ENCODE measurements around the gene LBR. TPM values are rescaled to one million over a fixed set of nuclear protein-coding genes. Genes with fewer than 3 reads are reported as not detected.

The LBR gene
- total RNA-seq, 1 donor from 2014 or later = 56.4 TPM

GRCh38 chr1:225362805-225363204 lies 65.0 kb downstream of the LBR start:
- ATAC-seq (no peak), DNase-seq (no peak)
- Histone ChIP-seq H3K4me1 (no peaks in the 10 kb centered on the region), H3K27ac (no peak overlapping the region), H3K9me3 (no peaks in the 10 kb centered on the region), H3K4me3 (no peak overlapping the region), H3K27me3 (ENCODE audit: low read depth) (no peaks in the 10 kb centered on the region), H3K36me3 (no peaks in the 10 kb centered on the region)
- intact Hi-C loops (cut with DNase I) = no loop called here
- no peak for TF ChIP-seq CTCF (IDR thresholded peaks at IDR 0.05)

GRCh38 chr1:225361176-225361575 lies 66.7 kb downstream of the LBR start:
- no peak for ATAC-seq
- H3K27me3 ChIP-seq (ENCODE audit: low read depth) = no peaks in the 10 kb centered on the region
- no peak overlapping the region for H3K4me3 ChIP-seq
- TF ChIP-seq CTCF (IDR thresholded peaks at IDR 0.05) = no peak
- intact Hi-C loops (cut with DNase I) = no loop called here
- no peaks in the 10 kb centered on the region for H3K9me3 ChIP-seq
- H3K36me3 ChIP-seq = no peaks in the 10 kb centered on the region
- H3K27ac ChIP-seq = no peak overlapping the region
- DNase-seq = no peak
- no peaks in the 10 kb centered on the region for H3K4me1 ChIP-seq

GRCh38 chr1:225360119-225360518 lies 67.7 kb downstream of the LBR start:
- H3K4me3 ChIP-seq = no peak overlapping the region
- no peaks in the 10 kb centered on the region for H3K4me1 ChIP-seq
- H3K36me3 ChIP-seq = no peaks in the 10 kb centered on the region
- ATAC-seq = no peak
- no peaks in the 10 kb centered on the region for H3K27me3 ChIP-seq (ENCODE audit: low read depth)
- no peaks in the 10 kb centered on the region for H3K9me3 ChIP-seq
- no peak for TF ChIP-seq CTCF (IDR thresholded peaks at IDR 0.05)
- no peak for DNase-seq
- intact Hi-C loops (cut with DNase I) = no loop called here
- H3K27ac ChIP-seq = no peak overlapping the region

DNA sequence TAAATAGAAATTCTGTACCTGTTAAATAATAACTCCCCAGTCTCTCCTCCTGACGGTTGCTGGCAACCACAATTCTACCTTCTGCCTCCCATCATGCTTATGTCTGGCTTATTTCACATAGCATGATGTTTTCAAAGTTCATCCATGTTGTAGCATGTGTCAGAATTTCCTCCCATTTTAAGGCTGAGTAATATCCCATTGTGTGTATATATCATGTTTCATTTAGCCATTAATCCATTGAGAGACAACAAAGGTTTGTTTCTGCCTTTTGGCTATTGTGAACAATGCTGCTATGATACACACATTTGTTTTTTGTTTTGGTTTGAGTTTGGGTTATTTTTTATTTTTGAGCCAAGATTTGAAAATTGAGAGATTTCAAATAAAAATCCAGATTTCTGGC lies 72.0 kb downstream of the LBR start:
- ATAC-seq (no peak), DNase-seq (no peak)
- Histone ChIP-seq H3K4me1 (no peaks in the 10 kb centered on the region), H3K27me3 (ENCODE audit: low read depth) (no peaks in the 10 kb centered on the region), H3K9me3 (no peaks in the 10 kb centered on the region), H3K27ac (no peak overlapping the region), H3K36me3 (no peaks in the 10 kb centered on the region), H3K4me3 (no peak overlapping the region)
- no peak for TF ChIP-seq CTCF (IDR thresholded peaks at IDR 0.05)
- intact Hi-C loops (cut with DNase I) = no loop called here

- Histone ChIP-seq H3K4me3 (no peak overlapping the region), H3K9me3 (no peaks in the 10 kb centered on the region), H3K4me1 (no peaks in the 10 kb centered on the region), H3K27me3 (ENCODE audit: low read depth) (no peaks in the 10 kb centered on the region), H3K36me3 (no peaks in the 10 kb centered on the region), H3K27ac (no peak overlapping the region)
- DNase-seq (no peak), ATAC-seq (no peak)
- intact Hi-C loops (cut with DNase I) = no loop called here
- no peak for TF ChIP-seq CTCF (IDR thresholded peaks at IDR 0.05)
These were observed 72.9 kb downstream of the LBR start for GRCh38 chr1:225354906-225355305.

Other genes with a start within 250 kb of the LBR start
- gene ENAH, start 225.1 kb upstream of the LBR start, total RNA-seq = 51.4 TPM

Measured in lower lobe of right lung (tissue), 2 donors.